Neutrophil (primary cell): Measurements from ENCODE around the gene SNX30.
A peak's percentile ranks its signal among the peaks of the same experiment; 100 is the strongest.

Experiments used
- H3K27ac ChIP-seq: fragments of 200-600 bp; sonication (generic); 2 replicates; pipeline ENCODE4 v1.5.1; 2016; ENCODE audit warnings: mild to moderate bottlenecking, moderate library complexity
- H3K27me3 ChIP-seq: fragments of 200-600 bp; sonication (generic); 2 replicates; pipeline ENCODE4 v1.6.0; 2016; ENCODE audit warnings: mild to moderate bottlenecking
- H3K36me3 ChIP-seq: fragments of 200-600 bp; sonication (generic); 2 replicates; pipeline ENCODE4 v1.5.1; 2017
- H3K4me1 ChIP-seq, 2 experiments: fragments of 200-600 bp in 1 of 2; sonication (generic) in 1 of 2; 1 replicate in 1 of 2; 2 replicates in 1 of 2; pipeline versions ENCODE4 v1.5.1 to v1.6.1; 2013 to 2016; ENCODE audit warnings: low read depth in 1 of 2, low read length in 1 of 2, mild to moderate bottlenecking in 1 of 2, moderate library complexity in 1 of 2; ENCODE audit not compliant: control insufficient read depth in 1 of 2, insufficient read depth in 1 of 2
- H3K4me3 ChIP-seq, 2 experiments: fragments of 200-600 bp in 1 of 2; sonication (generic) in 1 of 2; 1 replicate in 1 of 2; 2 replicates in 1 of 2; pipeline ENCODE4 v1.5.1; 2013 to 2016; ENCODE audit warnings: low read depth in 1 of 2, low read length in 1 of 2, mild to moderate bottlenecking in 1 of 2, moderate library complexity in 1 of 2
- H3K9me3 ChIP-seq: fragments of 200-600 bp; sonication (generic); 2 replicates; pipeline ENCODE4 v1.5.1; 2016
- TF ChIP-seq, protein P1 (sequence below): fragments of 200-600 bp; sonication (generic); IDR thresholded peaks from 2 replicates; pipeline ENCODE4 v1.5.1; 2016; ENCODE audit warnings: antibody characterized with exemption

The SNX30 gene

GRCh38 chr9:112864403-112864802 is 113.8 kb downstream of the SNX30 start:
- TF ChIP-seq, protein P1, sequence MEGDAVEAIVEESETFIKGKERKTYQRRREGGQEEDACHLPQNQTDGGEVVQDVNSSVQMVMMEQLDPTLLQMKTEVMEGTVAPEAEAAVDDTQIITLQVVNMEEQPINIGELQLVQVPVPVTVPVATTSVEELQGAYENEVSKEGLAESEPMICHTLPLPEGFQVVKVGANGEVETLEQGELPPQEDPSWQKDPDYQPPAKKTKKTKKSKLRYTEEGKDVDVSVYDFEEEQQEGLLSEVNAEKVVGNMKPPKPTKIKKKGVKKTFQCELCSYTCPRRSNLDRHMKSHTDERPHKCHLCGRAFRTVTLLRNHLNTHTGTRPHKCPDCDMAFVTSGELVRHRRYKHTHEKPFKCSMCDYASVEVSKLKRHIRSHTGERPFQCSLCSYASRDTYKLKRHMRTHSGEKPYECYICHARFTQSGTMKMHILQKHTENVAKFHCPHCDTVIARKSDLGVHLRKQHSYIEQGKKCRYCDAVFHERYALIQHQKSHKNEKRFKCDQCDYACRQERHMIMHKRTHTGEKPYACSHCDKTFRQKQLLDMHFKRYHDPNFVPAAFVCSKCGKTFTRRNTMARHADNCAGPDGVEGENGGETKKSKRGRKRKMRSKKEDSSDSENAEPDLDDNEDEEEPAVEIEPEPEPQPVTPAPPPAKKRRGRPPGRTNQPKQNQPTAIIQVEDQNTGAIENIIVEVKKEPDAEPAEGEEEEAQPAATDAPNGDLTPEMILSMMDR = no peak
- peaks cover 57 to 73% of the 10 kb centered on the region in 2 experiments for H3K4me1 ChIP-seq
- peaks cover 11% of the 10 kb centered on the region for H3K36me3 ChIP-seq
- H3K27ac ChIP-seq = peak overlapping the region; percentile 91
- H3K9me3 ChIP-seq = no peaks in the 10 kb centered on the region
- H3K27me3 ChIP-seq = no peaks in the 10 kb centered on the region
- peak overlapping the region in 1 of 2 experiments; percentile 47 for H3K4me3 ChIP-seq

DNA sequence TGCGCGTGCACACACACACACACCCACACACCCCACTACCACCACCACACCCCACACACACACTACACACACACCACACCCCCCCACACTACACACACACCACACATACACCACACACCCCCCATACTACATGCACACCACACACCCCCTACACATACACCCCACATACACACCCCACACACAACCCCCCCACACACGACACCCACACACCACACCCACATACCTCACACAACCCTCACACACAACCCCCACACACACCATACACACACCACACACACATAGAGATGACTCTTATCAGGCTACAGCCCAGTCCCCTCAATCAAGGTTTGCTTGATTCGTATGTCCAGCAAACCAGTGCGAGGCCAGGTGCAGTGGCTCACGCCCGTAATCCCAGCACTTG is 114.4 kb downstream of the SNX30 start:
- Histone ChIP-seq H3K4me1 (peaks cover 57 to 73% of the 10 kb centered on the region in 2 experiments), H3K27ac (peak overlapping the region; percentile 91), H3K36me3 (peaks cover 11% of the 10 kb centered on the region), H3K27me3 (no peaks in the 10 kb centered on the region), H3K9me3 (no peaks in the 10 kb centered on the region), H3K4me3 (no peak overlapping the region)
- TF ChIP-seq, protein P1 = no peak

DNA sequence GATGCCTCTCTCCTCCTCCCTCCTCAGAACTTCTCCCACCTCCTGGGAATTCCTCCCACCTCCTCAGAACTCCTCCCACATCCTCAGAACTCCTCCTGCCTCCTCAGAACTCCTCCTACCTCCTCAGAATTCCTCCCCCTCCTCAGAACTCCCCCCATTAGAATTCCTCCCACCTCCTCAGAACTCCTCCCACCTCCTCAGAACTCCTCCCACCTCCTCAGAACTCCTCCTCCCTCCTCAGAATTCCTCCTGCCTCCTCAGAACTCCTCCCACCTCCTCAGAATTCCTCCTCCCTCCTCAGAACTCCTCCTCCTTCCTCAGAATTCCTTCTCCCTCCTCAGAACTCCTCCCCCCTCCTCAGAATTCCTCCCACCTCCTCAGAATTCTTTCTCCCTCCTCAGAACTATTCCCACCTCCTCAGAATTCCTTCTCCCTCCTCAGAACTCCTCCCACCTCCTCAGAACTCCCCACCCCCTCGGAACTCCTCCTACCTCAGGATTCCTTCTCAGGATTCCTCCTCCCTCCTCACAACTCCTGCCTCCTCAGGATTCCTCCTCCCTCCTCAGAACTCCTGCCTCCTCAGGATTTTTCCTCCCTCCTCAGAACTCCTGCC is 116.2 kb downstream of the SNX30 start:
- H3K36me3 ChIP-seq = peaks cover 11% of the 10 kb centered on the region
- H3K4me3 ChIP-seq = no peak overlapping the region
- TF ChIP-seq, protein P1 = no peak
- H3K9me3 ChIP-seq = no peaks in the 10 kb centered on the region
- no peaks in the 10 kb centered on the region for H3K27me3 ChIP-seq
- peaks cover 44 to 62% of the 10 kb centered on the region in 2 experiments for H3K4me1 ChIP-seq
- H3K27ac ChIP-seq = no peak overlapping the region

GRCh38 chr9:112867275-112867991 is 116.9 kb downstream of the SNX30 start:
- Histone ChIP-seq H3K27ac (peak overlapping the region; percentile 59), H3K36me3 (peaks cover 11% of the 10 kb centered on the region), H3K27me3 (no peaks in the 10 kb centered on the region), H3K4me1 (peaks cover 44 to 62% of the 10 kb centered on the region in 2 experiments), H3K9me3 (no peaks in the 10 kb centered on the region), H3K4me3 (no peak overlapping the region)
- TF ChIP-seq, protein P1 = no peak

- H3K4me1 ChIP-seq = peaks cover 37 to 57% of the 10 kb centered on the region in 2 experiments
- peaks cover 11% of the 10 kb centered on the region for H3K36me3 ChIP-seq
- H3K9me3 ChIP-seq = no peaks in the 10 kb centered on the region
- TF ChIP-seq, protein P1 = no peak
- no peak overlapping the region for H3K4me3 ChIP-seq
- H3K27me3 ChIP-seq = no peaks in the 10 kb centered on the region
- peak overlapping the region; percentile 59 for H3K27ac ChIP-seq
Observed at GRCh38 chr9:112868461-112868860, 117.9 kb downstream of the SNX30 start.
